ENCODE results near the gene SMPDL3A.

DNA sequence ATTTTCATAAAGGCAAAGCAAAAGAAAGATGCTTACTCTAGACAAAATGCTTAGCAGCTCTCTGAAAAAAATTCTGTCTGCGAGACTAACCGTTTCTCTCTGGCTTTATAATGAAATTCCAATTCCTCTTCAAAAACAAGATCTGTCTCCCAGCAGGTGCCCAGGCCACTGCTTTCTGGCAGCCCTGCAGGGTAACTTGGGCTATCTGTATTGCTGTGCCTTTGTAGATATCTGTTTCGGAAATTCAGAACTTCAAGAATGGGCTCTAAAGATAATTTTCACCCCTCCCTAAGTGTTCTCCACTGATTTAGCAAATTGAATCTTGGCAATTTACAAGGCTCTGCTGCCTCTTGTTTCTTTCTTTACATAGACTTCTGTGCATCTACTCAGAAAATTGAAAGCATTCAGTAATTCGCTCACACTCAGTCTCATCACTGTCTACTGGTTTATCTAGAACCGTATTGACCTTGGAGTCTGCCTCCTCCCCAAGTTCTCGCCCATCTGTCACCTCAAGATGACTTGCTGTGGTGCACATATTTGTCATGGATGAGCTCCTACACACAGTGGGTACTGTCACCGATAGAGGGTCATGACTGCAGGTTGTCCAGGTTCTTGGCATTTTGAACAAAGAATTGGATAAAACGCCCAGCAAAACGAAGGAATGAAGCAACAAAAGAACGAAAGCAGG, 35.9 kb upstream of the SMPDL3A start:
- no peak for TF ChIP-seq EZH2 (IDR thresholded peaks at IDR 0.05; ENCODE audit: borderline replicate concordance, low read depth, low read length, severe bottlenecking)
- TF ChIP-seq, protein P1, sequence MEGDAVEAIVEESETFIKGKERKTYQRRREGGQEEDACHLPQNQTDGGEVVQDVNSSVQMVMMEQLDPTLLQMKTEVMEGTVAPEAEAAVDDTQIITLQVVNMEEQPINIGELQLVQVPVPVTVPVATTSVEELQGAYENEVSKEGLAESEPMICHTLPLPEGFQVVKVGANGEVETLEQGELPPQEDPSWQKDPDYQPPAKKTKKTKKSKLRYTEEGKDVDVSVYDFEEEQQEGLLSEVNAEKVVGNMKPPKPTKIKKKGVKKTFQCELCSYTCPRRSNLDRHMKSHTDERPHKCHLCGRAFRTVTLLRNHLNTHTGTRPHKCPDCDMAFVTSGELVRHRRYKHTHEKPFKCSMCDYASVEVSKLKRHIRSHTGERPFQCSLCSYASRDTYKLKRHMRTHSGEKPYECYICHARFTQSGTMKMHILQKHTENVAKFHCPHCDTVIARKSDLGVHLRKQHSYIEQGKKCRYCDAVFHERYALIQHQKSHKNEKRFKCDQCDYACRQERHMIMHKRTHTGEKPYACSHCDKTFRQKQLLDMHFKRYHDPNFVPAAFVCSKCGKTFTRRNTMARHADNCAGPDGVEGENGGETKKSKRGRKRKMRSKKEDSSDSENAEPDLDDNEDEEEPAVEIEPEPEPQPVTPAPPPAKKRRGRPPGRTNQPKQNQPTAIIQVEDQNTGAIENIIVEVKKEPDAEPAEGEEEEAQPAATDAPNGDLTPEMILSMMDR (IDR thresholded peaks at IDR 0.05; ENCODE audit: borderline replicate concordance, extremely low read depth, low read length, poor library complexity, severe bottlenecking): no peak

Measured in DND-41 (cell line).